ENCODE data around the gene HEATR1.

DNA sequence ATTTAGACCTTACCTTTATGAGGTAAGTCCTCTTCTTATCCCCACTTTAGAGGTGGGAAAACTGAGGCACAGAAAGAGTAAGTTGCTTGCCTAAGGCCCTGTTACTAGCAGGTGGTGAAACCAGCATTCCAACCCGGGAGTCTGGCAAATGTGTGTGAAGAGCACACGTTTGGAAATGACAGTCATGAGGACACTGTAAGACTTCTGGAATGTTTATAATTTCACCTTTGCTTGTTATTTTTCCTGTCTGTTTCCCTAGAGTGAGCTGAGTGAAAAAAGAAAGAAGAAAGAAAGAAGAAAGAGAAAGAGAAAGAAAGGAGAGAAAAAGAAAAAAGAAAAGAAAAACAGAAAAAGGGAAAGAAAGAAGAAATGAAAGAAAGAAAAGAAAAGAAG is 101.7 kb downstream of the HEATR1 start:
- TF ChIP-seq, protein P1, sequence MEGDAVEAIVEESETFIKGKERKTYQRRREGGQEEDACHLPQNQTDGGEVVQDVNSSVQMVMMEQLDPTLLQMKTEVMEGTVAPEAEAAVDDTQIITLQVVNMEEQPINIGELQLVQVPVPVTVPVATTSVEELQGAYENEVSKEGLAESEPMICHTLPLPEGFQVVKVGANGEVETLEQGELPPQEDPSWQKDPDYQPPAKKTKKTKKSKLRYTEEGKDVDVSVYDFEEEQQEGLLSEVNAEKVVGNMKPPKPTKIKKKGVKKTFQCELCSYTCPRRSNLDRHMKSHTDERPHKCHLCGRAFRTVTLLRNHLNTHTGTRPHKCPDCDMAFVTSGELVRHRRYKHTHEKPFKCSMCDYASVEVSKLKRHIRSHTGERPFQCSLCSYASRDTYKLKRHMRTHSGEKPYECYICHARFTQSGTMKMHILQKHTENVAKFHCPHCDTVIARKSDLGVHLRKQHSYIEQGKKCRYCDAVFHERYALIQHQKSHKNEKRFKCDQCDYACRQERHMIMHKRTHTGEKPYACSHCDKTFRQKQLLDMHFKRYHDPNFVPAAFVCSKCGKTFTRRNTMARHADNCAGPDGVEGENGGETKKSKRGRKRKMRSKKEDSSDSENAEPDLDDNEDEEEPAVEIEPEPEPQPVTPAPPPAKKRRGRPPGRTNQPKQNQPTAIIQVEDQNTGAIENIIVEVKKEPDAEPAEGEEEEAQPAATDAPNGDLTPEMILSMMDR (conservative IDR thresholded peaks at IDR 0.05): no peak
- TF ChIP-seq EZH2 (IDR thresholded peaks at IDR 0.05; ENCODE audit: low read depth): no peak
